HFFc6 (cell line): Measurements from ENCODE around the gene SHTN1. TPM values are rescaled to one million over a fixed set of nuclear protein-coding genes. Genes with fewer than 3 reads are reported as not detected.

Experiments used
- DNase-seq: peaks from one replicate; pipeline ENCODE4 v3.0.0-alpha.2; 2018
- H3K27ac Mint-ChIP-seq: 2 replicates; pipeline ENCODE4 v1.8.0; 2020; ENCODE audit warnings: mild to moderate bottlenecking, mixed read lengths
- H3K27me3 Mint-ChIP-seq: 2 replicates; pipeline ENCODE4 v1.8.0; 2021; ENCODE audit warnings: mild to moderate bottlenecking, moderate library complexity, mixed read lengths; ENCODE audit not compliant: insufficient read depth
- H3K36me3 Mint-ChIP-seq: 2 replicates; pipeline ENCODE4 v1.8.0; 2021; ENCODE audit warnings: low read depth, mixed read lengths
- H3K4me1 Mint-ChIP-seq: 2 replicates; pipeline ENCODE4 v1.8.0; 2020; ENCODE audit warnings: low read depth, mixed read lengths
- H3K4me3 Mint-ChIP-seq: 2 replicates; pipeline ENCODE4 v1.8.0; 2020; ENCODE audit warnings: mild to moderate bottlenecking, moderate library complexity, mixed read lengths
- H3K9me3 Mint-ChIP-seq: 2 replicates; pipeline ENCODE4 v1.8.0; 2020; ENCODE audit warnings: mild to moderate bottlenecking, mixed read lengths
- total RNA-seq, 6 experiments: library from RNA; stranded (reverse); fragmentation: NEBNext Ultra II Directional; extraction: Animal tissue kit (Norgen Biotek cat#: 25700); gene quantifications; 2 replicates in 1 of 6; 3 replicates in 5 of 6; pipeline ENCODE4 v1.2.3, GENCODE V29; 2021
- TF ChIP-seq, protein P1 (sequence below): fragments of 200-600 bp; sonication (generic); IDR thresholded peaks from 2 replicates; pipeline ENCODE4 v1.5.0; 2021; ENCODE audit warnings: antibody characterized with exemption, mild to moderate bottlenecking

The SHTN1 gene
- total RNA-seq, 6 experiments from 2014 or later: 3.4 to 6.2 (median 5.2) TPM

DNA sequence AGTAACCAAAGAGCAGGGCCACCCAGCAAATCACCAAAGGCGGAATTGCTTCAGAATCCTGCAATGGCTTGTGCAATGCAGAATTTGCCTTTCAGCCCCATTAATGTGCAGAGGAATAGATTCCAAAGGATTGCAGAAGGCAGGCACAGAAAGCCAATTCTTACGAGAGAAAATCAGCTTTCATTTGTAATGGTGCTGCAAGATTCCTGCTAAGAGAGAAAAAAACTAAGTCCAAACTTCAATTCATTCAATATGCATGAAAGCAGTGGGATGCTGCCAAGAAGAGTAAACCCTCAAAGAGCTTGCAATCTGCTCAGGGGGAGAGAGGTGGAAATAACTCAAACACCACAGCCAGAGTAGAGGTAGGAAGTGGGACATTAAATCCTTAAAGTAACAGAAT, 85.3 kb downstream of the SHTN1 start:
- no peak for DNase-seq
- Mint-ChIP-seq H3K27me3 (no peaks in the 10 kb centered on the region), H3K4me1 (no peaks in the 10 kb centered on the region), H3K36me3 (0 out of 2 replicates have a peak, but pooled peaks cover under 1% of the 10 kb centered on the region), H3K27ac (no peak overlapping the region), H3K9me3 (no peaks in the 10 kb centered on the region), H3K4me3 (no peak overlapping the region)
- TF ChIP-seq, protein P1, sequence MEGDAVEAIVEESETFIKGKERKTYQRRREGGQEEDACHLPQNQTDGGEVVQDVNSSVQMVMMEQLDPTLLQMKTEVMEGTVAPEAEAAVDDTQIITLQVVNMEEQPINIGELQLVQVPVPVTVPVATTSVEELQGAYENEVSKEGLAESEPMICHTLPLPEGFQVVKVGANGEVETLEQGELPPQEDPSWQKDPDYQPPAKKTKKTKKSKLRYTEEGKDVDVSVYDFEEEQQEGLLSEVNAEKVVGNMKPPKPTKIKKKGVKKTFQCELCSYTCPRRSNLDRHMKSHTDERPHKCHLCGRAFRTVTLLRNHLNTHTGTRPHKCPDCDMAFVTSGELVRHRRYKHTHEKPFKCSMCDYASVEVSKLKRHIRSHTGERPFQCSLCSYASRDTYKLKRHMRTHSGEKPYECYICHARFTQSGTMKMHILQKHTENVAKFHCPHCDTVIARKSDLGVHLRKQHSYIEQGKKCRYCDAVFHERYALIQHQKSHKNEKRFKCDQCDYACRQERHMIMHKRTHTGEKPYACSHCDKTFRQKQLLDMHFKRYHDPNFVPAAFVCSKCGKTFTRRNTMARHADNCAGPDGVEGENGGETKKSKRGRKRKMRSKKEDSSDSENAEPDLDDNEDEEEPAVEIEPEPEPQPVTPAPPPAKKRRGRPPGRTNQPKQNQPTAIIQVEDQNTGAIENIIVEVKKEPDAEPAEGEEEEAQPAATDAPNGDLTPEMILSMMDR: no peak

DNA sequence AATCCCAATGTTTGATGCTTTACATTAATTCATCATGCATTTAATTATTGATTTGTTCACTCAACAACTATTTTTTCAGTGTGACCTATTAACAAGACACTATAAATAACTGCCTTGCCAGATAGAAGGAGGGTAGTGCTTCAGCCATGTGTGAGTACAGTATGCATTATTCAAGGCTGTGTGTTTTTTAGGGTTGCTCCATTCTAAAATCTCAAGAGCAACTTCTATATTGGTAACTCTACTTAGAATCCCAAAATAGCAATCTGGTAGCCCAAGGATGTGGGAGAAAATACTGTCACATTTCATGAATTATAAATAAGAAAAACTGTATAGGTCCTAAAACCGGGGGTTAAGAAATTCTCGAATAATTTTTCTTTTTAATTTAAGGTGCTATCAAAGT, 85.8 kb downstream of the SHTN1 start:
- H3K27me3 Mint-ChIP-seq: no peaks in the 10 kb centered on the region; the same call in 1 of the 2 replicates
- DNase-seq: no peak
- H3K27ac Mint-ChIP-seq: no peak overlapping the region
- TF ChIP-seq, protein P1: no peak
- H3K4me3 Mint-ChIP-seq: no peak overlapping the region
- peaks cover 6% of the 10 kb centered on the region for H3K36me3 Mint-ChIP-seq
- no peaks in the 10 kb centered on the region for H3K9me3 Mint-ChIP-seq
- H3K4me1 Mint-ChIP-seq: no peaks in the 10 kb centered on the region

DNA sequence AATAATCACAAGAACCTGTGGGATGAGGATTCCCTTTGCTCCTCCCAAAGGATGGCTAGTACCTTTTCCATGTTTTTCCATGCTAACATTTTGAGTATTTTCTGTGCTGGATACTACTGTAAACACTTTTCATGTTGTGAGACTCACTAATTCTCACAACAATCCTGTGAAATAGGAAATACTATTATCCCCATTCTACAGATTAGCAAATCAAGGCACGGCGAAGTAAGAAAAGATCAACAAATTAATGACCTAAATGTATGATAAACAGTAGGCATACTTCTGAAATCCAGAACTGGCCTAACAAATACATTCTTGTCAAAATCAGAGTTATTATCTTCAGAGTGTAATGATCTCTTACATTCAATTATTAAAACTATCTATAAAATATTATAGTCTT, 86.4 kb downstream of the SHTN1 start:
- Mint-ChIP-seq H3K27me3 (no peaks in the 10 kb centered on the region; the same call in 1 of the 2 replicates), H3K4me1 (no peaks in the 10 kb centered on the region), H3K36me3 (peaks cover 6% of the 10 kb centered on the region), H3K27ac (no peak overlapping the region), H3K4me3 (no peak overlapping the region), H3K9me3 (no peaks in the 10 kb centered on the region)
- TF ChIP-seq, protein P1: no peak
- no peak for DNase-seq

DNA sequence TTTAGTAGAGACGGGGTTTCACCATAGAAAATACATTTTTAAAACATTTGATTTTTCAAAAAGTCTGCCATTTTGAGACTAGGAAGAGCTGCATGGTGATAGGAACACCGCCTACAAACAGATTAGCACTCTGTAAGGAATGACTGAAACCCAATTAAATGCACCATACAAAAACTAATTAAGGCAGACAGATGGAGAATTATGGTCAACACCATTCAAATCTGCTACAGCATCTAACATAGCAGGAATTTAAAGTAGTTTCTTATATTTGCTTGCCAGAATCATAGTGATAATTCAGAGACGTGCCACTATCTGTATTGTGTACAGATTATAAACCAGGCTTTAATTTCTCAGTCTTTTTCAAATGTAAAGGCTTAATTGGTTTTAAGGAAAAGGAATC, 87.5 kb downstream of the SHTN1 start:
- Mint-ChIP-seq H3K27ac (no peak overlapping the region), H3K4me3 (no peak overlapping the region), H3K27me3 (no peaks in the 10 kb centered on the region; the same call in 1 of the 2 replicates), H3K36me3 (peaks cover 6% of the 10 kb centered on the region), H3K4me1 (no peaks in the 10 kb centered on the region), H3K9me3 (no peaks in the 10 kb centered on the region)
- DNase-seq: no peak
- TF ChIP-seq, protein P1: no peak

DNA sequence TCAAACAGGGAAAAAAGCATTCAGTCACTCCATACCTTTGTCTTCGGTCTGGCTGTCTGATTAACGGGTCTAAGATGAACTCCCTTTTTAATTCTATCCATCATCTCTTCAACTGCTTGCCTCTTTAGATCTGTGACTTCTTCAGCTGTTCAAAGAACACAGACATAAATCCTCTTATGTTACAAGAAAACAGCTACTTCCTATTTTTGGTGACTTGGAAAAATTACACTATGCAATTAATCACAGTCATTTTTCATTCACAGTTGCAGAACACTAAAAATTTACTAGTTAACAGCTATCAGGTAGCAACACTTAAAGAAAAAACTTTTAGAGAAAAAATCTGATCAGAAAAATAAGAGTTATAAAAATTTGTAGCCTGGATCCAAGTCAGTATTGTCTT, 89.6 kb downstream of the SHTN1 start:
- H3K36me3 Mint-ChIP-seq: peaks cover 6% of the 10 kb centered on the region
- H3K27ac Mint-ChIP-seq: no peak overlapping the region
- no peaks in the 10 kb centered on the region for H3K4me1 Mint-ChIP-seq
- no peaks in the 10 kb centered on the region for H3K9me3 Mint-ChIP-seq
- no peaks in the 10 kb centered on the region; the same call in 1 of the 2 replicates for H3K27me3 Mint-ChIP-seq
- TF ChIP-seq, protein P1: no peak
- no peak for DNase-seq
- H3K4me3 Mint-ChIP-seq: no peak overlapping the region

DNA sequence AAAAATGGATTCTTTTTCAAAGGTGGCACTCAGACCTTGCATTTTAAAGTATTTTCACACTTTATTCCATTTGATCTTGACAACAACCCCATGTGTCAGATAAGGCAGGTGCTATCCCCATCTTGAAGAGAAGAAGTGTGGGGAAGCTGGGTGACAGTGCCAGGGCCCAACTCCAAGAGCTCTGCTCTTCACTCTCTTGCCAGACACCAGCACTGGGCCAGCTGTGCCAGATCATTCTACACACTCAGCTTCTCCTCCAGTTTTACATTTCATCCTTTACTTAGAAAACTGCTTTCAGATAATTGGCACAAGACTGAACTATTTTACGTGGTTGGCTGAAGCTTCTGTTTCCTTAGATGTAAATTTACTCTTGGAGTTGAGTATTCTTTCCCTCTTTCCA, 91.3 kb downstream of the SHTN1 start:
- Mint-ChIP-seq H3K27me3 (no peaks in the 10 kb centered on the region; the same call in 1 of the 2 replicates), H3K36me3 (peaks cover 6% of the 10 kb centered on the region), H3K4me3 (no peak overlapping the region), H3K9me3 (no peaks in the 10 kb centered on the region), H3K4me1 (no peaks in the 10 kb centered on the region), H3K27ac (no peak overlapping the region)
- TF ChIP-seq, protein P1: no peak
- DNase-seq: no peak
